Fibroblast of lung (primary cell): Measurements from ENCODE around the gene FLVCR1. TPM values are rescaled to one million over a fixed set of nuclear protein-coding genes. Genes with fewer than 3 reads are reported as not detected.

ENCODE experiments used
- DNase-seq, 2 donors: peaks; one replicate each; pipeline versions ENCODE4 v3.0.0 to v3.0.0-alpha.2; 2010; ENCODE audit warnings: low read depth in 2 of 2
- H2AFZ ChIP-seq: 2 replicates; pipeline ENCODE4 v1.5.1; 2012; ENCODE audit warnings: low read length, control low read depth, inconsistent platforms
- H3K27ac ChIP-seq: 2 replicates; pipeline ENCODE4 v1.5.1; 2011; ENCODE audit warnings: low read length, control low read depth; ENCODE audit not compliant: insufficient read depth
- H3K27me3 ChIP-seq: 2 replicates; pipeline ENCODE4 v1.5.1; 2011; ENCODE audit warnings: mild to moderate bottlenecking, low read length; ENCODE audit not compliant: control insufficient read depth, insufficient read depth
- H3K36me3 ChIP-seq: 2 replicates; pipeline ENCODE4 v1.5.1; 2011; ENCODE audit warnings: low read length; ENCODE audit not compliant: control insufficient read depth, insufficient read depth
- H3K4me1 ChIP-seq: 2 replicates; pipeline ENCODE4 v1.5.1; 2011; ENCODE audit warnings: low read length; ENCODE audit not compliant: control insufficient read depth, insufficient read depth; ENCODE audit errors: extremely low read depth
- H3K4me2 ChIP-seq: 2 replicates; pipeline ENCODE4 v1.5.1; 2011; ENCODE audit warnings: low read length, control low read depth; ENCODE audit not compliant: insufficient read depth; ENCODE audit errors: extremely low read depth
- H3K4me3 ChIP-seq, 4 experiments: fragments of 200-600 bp in 1 of 4; sonication (generic) in 1 of 4; replicated peaks in 1 of 4; 2 replicates each; pipeline ENCODE4 v1.5.1; 2011 to 2016; ENCODE audit warnings: low read length in 4 of 4, low read depth in 3 of 4, mild to moderate bottlenecking in 3 of 4, control low read depth in 2 of 4, inconsistent platforms in 1 of 4, mixed read lengths in 1 of 4; ENCODE audit not compliant: insufficient read depth in 1 of 4; ENCODE audit errors: control extremely low read depth in 1 of 4
- H3K79me2 ChIP-seq: 2 replicates; pipeline ENCODE4 v1.5.1; 2012; ENCODE audit warnings: mild to moderate bottlenecking, low read length, inconsistent platforms; ENCODE audit not compliant: control insufficient read depth, insufficient read depth
- H3K9ac ChIP-seq: 2 replicates; pipeline ENCODE4 v1.5.1; 2011; ENCODE audit warnings: mild to moderate bottlenecking, low read length, control low read depth; ENCODE audit not compliant: insufficient read depth
- H3K9me3 ChIP-seq: 2 replicates; pipeline ENCODE4 v1.5.1; 2012; ENCODE audit warnings: low read depth, low read length; ENCODE audit not compliant: control insufficient read depth, insufficient read depth
- H4K20me1 ChIP-seq: 2 replicates; pipeline ENCODE4 v1.5.1; 2011; ENCODE audit warnings: low read length; ENCODE audit not compliant: control insufficient read depth, insufficient read depth; ENCODE audit errors: extremely low read depth
- EZH2 ChIP-seq: IDR thresholded peaks from 2 replicates; pipeline ENCODE4 v1.5.1; 2012; ENCODE audit warnings: low read length, control low read depth, mild to moderate bottlenecking; ENCODE audit errors: missing control alignments
- polyA minus RNA-seq: library from RNA; depleted of rRNA, polyadenylated mRNA; stranded (reverse); fragments of >200 nt; gene quantifications from 2 replicates; pipeline ENCODE4 v1.2.3, GENCODE V29; 2011; ENCODE audit warnings: low replicate concordance
- polyA plus RNA-seq, 2 donors: library from polyadenylated mRNA; depleted of rRNA in 1 of 2; stranded (reverse) in 1 of 2; unstranded in 1 of 2; fragments of >200 nt; gene quantifications; 2 replicates each; pipeline ENCODE4 v1.2.1, GENCODE V29; 2011 to 2012; ENCODE audit warnings: missing spikeins in 1 of 2
- total RNA-seq: library from RNA; depleted of rRNA; stranded (reverse); fragments of >200 nt; gene quantifications from 2 replicates; pipeline ENCODE4 v1.2.1, GENCODE V29; 2014
- TF ChIP-seq, protein P1 (sequence below), 2 donors: IDR thresholded peaks in 1 of 2; conservative IDR thresholded peaks in 1 of 2; 1 replicate in 1 of 2; 2 replicates in 1 of 2; pipeline ENCODE4 v1.5.1; 2011 to 2012; ENCODE audit warnings: low read length in 2 of 2, control low read depth in 1 of 2, inconsistent platforms in 1 of 2, low read depth in 1 of 2, mild to moderate bottlenecking in 1 of 2

The FLVCR1 gene
- total RNA-seq, result 6.4 and 7.3 TPM in 2 replicates
- 2.5 and 2.9 TPM in 2 replicates for polyA plus RNA-seq
- 3.0 and 3.4 TPM in 2 replicates for polyA plus RNA-seq (2012)
- polyA minus RNA-seq, result 0.27 and 15.9 TPM in 2 replicates

DNA sequence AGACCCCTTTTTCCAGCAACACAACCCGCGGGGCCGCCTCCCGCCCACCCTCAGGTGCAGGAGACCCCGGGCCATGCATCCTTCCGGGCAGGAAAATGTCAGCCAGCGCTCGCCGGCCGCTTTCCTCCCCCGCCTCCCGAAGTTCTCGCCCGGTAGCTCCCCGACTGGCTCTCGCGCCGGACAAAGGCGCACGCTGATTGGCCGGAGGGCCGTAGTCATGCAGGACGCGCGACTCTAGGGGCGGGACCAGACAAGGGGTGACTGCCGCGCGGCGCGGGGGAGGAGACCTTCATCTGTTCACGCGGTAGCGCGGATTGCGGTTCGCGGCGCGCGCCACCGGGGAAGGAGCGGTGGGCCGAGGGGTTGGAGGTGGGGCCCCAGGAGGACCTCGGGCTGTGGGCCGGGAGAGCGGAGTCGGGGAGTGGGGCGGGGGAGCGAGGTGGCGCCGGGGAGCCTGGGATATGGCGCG is at the start of gene FLVCR1:
Gene FLVCR1 (plus strand): TSS at position 284 of the 469 bp plus-strand sequence. CDS start 178 bp downstream, at position 462.
- DNase-seq, result peak; percentile 93 to 96
- Histone ChIP-seq H3K4me1 (peaks cover 9% of the 10 kb centered on the region), H3K36me3 (no peaks in the 10 kb centered on the region), H3K27me3 (no peaks in the 10 kb centered on the region), H2AFZ (peak within 1 kb of the TSS; percentile 90), H3K9me3 (no peaks in the 10 kb centered on the region), H3K9ac (peak within 1 kb of the TSS; percentile 78), H3K27ac (peak within 1 kb of the TSS; percentile 73), H4K20me1 (no peaks in the 10 kb centered on the region), H3K4me3 (peak within 1 kb of the TSS; percentile 78 to 85 (median 83)), H3K4me2 (peak within 1 kb of the TSS; percentile 99), H3K79me2 (peaks cover 23% of the 10 kb centered on the region)
- TF ChIP-seq, protein P1, sequence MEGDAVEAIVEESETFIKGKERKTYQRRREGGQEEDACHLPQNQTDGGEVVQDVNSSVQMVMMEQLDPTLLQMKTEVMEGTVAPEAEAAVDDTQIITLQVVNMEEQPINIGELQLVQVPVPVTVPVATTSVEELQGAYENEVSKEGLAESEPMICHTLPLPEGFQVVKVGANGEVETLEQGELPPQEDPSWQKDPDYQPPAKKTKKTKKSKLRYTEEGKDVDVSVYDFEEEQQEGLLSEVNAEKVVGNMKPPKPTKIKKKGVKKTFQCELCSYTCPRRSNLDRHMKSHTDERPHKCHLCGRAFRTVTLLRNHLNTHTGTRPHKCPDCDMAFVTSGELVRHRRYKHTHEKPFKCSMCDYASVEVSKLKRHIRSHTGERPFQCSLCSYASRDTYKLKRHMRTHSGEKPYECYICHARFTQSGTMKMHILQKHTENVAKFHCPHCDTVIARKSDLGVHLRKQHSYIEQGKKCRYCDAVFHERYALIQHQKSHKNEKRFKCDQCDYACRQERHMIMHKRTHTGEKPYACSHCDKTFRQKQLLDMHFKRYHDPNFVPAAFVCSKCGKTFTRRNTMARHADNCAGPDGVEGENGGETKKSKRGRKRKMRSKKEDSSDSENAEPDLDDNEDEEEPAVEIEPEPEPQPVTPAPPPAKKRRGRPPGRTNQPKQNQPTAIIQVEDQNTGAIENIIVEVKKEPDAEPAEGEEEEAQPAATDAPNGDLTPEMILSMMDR (conservative IDR thresholded peaks at IDR 0.05 in 1 of 2, IDR thresholded peaks at IDR 0.05 in 1 of 2; ENCODE audit: low read depth in 1 of 2, low read length in 2 of 2), result no peak
- no peak for TF ChIP-seq EZH2

DNA sequence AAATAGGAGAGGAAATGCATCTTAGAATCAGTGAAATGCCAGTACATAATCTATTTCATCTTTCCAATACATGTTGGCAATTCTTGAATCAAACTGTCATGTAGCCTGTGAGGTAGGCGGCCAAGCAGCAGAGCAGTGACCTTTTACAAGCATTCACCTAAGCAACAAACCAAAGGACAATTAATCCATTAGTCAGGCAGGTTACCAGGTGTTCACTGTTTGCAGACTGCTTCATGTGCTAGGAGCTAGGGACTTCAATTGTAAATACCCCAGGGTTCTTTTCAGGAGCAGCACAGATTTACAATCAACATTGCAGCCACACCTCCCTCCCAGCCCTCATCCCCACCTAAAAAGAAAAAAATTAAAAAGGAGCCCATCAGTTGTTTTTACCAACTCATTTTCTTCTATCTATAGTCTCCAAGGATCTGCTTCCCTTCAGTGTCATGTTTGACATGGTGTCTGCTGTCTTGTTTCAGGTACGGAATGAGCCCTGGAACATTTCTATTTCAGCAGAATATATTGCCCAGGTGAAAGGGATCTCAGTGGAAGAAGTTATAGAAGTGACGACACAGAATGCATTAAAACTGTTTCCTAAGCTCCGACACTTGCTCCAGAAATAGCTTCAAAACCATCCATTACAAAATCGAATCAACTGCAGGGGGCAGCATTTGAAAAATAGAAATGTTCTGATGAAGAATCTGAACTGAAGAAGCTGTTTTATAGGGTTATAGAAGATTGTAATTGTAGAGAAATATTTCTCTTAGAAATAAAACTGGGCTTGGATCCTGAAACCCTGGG is 43.3 kb upstream of the FLVCR1 start:
- Histone ChIP-seq H3K27me3 (no peaks in the 10 kb centered on the region), H3K4me1 (no peaks in the 10 kb centered on the region), H3K36me3 (no peaks in the 10 kb centered on the region), H3K9me3 (no peaks in the 10 kb centered on the region), H3K79me2 (no peaks in the 10 kb centered on the region), H3K4me3 (no peak overlapping the region), H3K27ac (no peak overlapping the region), H3K4me2 (no peak overlapping the region), H2AFZ (no peak overlapping the region), H4K20me1 (no peaks in the 10 kb centered on the region), H3K9ac (no peak overlapping the region)
- no peak for TF ChIP-seq EZH2
- TF ChIP-seq, protein P1 (conservative IDR thresholded peaks at IDR 0.05 in 1 of 2, IDR thresholded peaks at IDR 0.05 in 1 of 2; ENCODE audit: low read depth in 1 of 2, low read length in 2 of 2), result peak; percentile 24 to 41
- DNase-seq, result peak in 1 of 2 donors; percentile 25

DNA sequence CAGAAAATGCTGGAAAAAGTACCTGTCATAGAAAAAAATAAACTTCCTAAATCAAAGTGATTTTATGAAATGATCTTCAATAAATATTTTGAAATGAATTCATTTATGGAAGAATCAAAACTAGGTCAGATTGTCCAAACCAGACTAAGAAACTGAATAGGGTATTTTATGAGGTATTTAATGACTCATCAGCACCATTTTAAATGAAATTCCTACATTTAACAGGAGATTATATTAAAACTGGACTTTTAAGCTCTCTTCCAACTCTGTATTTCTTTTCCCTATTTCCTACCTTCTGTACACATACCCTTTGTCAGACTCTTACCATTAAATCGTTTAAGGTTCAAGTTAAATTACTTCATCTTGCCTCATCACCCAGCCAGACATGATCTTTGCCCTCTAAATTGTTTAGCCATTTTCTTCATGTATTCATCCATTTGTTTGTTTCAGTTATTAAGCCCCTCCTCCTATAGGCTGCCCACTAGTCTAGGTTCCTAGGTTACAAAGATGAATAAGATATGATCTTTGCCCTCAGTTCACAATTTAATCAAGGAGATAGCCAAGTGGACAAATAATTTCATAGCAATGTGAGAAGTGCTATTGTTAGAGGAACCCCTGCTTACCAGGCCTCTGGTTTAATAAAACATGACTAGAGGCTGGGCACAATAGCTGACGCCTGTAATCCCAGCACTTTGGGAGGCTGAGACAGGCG is 41.4 kb upstream of the FLVCR1 start:
- H3K4me2 ChIP-seq, result no peak overlapping the region

More for the DNA sequence above, 41.4 kb upstream of the FLVCR1 start:
- no peak overlapping the region for H3K27ac ChIP-seq
- peak in 1 of 2 donors; percentile 6 for DNase-seq
- no peaks in the 10 kb centered on the region for H3K4me1 ChIP-seq
- no peaks in the 10 kb centered on the region for H3K79me2 ChIP-seq
- H3K9me3 ChIP-seq, result no peaks in the 10 kb centered on the region
- no peaks in the 10 kb centered on the region for H4K20me1 ChIP-seq
- TF ChIP-seq, protein P1 (conservative IDR thresholded peaks at IDR 0.05 in 1 of 2, IDR thresholded peaks at IDR 0.05 in 1 of 2; ENCODE audit: low read depth in 1 of 2, low read length in 2 of 2), result no peak
- no peak for TF ChIP-seq EZH2
- no peak overlapping the region for H3K9ac ChIP-seq
- no peak overlapping the region for H3K4me3 ChIP-seq
- no peaks in the 10 kb centered on the region for H3K27me3 ChIP-seq
- no peaks in the 10 kb centered on the region for H3K36me3 ChIP-seq
- H2AFZ ChIP-seq, result no peak overlapping the region
